GM18873 (cell line): ENCODE measurements around the gene UPB1.
A peak's percentile ranks its signal among the peaks of the same experiment; 100 is the strongest.

Experiments used
- ATAC-seq: cut with Tn5 transposase; IDR thresholded peaks from one replicate; pipeline ENCODE4 v1.9.1; 2021; ENCODE audit warnings: mild to moderate bottlenecking, moderate library complexity, moderate number of reproducible peaks; ENCODE audit not compliant: unreplicated experiment, low FRiP score

UPB1 gene

DNA sequence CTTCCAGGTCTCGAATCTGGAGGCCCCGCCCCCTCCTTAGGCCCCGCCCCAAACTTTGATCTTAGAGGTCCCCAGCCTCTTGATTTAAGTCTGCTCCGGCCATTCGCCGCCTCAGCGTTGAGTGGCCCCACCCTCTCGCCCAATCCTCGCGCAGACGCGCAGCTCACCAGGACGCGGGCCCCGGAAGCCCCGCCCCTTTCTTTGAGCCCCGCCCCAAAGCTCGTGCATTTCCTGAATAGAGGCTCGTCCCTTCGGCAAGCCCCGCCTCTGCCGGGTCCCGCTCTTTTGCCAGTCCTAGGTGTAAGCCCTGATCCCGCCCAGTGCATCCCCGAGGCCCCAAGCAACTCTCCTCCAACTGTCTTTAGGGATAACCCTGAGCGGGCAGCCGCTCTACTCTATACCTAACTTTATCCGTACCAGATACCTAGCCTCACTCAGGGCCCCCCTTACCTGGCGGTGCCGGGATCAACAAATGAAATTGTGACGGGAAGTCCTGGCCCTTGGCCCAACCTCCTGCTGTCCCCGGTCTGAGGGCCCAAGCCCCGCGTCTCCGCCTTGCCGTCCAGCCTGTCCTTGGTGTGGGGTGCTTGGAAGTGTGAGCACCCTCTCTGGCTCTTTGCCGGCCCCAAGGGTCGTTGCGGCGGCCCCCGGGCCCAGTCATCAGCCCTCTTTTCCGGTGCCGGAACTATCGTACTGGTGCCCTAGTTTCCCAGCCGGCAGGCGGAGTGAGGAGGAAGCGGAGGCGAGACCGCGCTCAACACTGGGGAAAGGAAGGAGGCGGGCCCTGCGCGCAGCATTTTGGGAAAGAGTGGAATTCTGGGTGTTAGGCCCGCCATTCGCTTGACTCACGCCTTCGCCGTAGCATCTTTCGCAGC, 60.3 kb downstream of the UPB1 start, which contains the start of gene SNRPD3:
TSS of gene SNRPD3 (plus strand) at position 835 of the 875 bp plus-strand sequence. CDS start 1,676 bp downstream, outside the sequence.
- ATAC-seq: peak; percentile 60

DNA sequence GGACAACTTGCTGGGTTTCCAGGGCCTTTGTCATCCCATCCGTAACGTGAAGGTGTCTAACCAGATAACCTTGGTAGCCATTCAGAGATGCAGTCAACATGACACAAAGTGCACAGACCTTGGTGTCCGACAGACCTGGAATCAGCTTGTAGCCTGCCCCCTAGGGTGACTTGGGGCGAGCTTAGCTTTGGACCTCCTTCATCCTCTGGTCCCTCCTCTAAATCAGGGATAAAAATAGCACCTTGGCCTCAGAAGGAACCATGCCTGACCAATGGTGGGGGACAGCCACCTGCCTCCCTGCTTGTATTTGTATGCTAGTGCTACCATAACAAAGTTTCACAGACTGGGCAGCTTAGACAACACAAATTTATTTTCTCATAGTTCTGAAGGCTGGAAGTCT, 64.3 kb downstream of the UPB1 start:
- ATAC-seq: no peak

DNA sequence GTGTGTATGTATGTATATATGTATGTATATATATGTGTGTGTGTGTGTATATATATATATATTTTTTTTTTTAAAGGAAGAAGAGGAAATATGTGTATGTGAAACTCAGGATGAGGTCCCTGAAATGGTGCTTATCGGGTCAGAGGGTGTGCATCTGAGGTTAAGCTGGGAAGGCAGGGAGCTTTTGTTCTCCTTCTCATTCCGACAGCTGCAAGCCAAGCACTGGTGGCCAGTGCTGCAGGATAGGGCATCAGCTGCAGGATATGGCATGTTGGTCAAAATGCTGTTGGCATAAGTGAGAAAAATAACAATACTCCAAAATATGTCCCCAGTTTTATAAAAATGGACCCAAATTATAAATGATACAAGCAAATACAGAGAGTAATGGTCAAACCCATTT, 68.1 kb downstream of the UPB1 start:
- no peak for ATAC-seq

DNA sequence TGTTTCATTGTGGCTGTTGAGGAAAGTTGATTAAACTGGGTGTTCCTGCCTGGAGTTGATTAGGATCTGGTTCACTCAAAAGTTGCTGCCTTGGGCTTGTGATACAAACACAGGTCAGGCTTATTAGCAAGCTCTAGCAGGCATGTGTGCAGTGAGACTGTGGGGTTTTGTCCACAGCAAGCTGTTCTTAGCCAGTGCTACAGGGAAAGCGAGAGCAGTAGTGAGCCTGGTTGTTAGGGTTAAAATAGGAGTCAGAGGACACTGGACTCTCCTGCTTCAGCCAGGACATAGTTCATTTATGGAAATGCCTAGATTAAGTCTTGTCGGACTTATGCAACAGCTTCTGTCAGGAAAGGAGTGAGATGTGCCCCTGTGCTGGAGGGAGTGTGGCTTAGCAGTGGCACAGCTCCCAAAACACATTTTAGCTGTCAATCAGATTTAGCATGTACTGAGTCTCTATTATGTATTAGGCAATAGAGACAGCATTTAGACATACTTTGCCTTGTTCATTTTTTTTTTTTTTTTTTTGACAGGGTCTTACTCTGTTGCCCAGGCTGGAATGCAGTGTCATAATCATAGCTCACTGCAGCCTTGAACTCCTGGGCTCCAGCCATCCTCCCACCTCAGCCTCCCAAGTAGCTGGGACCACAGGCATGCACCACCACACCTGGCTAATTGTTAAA, 69.4 kb downstream of the UPB1 start:
- ATAC-seq: no peak

DNA sequence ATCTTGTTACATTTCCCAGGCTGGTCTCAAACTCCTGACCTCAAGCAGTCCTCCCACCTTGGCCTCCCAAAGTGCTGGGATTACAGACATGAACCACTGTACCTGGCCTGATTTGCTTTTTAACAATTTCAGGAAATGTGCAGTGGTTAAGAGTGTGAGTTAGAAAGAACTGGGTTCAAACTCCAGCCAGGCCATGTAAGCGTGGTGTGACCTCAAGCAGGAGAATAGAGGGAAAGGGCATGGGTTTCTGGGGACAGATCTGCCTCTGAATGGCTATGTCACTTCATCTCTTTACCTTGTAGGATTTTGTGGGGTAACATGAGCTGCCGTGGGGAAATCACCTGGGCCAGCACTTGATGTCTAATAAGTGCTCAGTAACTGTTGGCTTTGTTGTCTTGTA, 69.9 kb downstream of the UPB1 start:
- no peak for ATAC-seq

DNA sequence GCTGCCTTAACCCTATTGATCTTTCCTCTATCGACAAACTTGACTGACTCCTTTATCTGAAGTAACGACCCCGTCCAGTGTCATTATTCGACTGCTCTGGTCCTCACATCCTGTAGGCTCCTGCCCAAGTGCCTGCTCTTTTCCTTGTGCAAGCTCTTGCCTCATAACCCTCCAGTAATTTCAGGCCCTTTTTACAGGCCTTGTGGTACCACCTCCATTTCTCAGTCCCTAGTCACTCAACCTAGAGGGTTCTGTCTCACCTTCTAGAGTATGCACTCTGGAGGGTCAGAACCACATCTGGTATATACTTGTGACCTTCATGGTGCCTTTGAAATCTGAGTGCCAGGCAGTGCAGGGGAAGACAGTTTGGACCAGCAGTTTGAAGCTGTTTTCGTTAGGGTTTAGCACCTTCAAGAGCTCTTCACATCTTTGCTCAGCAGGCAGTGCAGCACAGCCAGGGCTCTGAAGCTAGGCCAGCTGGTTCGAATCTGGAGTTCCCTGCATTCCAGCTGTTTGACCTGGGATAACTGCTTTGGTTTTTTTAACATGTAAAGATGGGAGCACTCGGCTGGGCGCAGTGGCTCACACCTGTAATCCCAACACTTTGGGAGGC, 71.9 kb downstream of the UPB1 start:
- no peak for ATAC-seq

DNA sequence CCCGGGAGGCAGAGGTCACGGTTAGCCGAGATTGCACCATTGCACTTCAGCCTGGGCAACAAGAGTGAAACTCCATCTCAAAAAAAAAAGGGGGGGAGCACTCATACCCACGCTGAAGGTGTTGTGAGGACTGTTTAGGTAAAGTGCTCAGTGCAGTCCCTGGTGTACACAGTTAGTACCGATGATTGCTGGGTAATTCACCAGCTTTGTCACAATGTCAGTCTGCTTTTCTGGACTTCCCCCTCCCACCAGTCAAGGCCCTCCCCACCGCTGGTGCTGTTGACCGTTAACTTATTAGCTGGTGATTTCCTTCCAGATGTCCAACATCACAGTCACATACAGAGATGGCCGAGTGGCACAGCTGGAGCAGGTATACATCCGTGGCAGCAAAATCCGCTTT, 72.5 kb downstream of the UPB1 start:
- ATAC-seq: no peak

DNA sequence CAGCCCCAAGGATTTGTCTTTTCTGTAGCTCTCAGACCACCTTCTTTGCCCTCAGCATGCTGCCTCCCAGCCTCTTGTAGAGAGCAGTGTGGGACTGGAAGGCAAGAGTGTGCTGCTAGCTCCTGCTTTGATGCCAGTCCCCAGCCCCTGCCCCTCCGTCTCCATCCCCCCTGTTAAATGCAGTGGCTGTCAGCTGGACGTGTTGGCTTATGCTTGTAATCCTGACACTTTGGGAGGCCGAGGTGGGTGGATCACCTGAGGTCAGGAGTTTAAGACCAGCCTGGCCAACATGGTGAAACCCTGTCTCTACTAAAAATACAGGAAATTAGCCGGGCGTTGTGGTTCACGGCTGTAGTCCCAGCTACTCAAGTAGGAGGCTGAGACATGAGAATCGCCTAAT, 76.1 kb downstream of the UPB1 start:
- no peak for ATAC-seq

DNA sequence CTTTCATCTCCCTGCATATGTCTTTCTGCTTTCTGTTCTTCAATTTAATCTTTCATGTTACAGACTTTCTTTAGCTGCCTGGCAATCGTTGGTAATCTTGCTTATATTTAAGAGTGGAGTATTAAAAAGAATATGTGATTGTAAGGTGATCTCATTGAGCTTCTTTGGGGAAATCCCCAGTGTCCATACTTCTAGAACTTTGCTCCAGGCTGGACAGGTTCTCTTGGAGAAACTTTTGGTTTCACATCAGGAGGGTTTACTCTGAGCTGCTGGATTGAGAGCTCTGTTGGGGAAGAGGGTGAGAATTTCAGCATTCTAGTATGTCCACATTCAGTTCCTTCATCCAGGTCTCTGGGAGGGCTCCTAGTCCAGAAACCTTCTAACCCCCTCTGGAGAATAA, 81.6 kb downstream of the UPB1 start:
- ATAC-seq: no peak
